T follicular helper cell (primary cell): ENCODE measurements around the gene USP34.
"Not testable (repeated sequence)": the region's sequence is repeated elsewhere in the genome, so short reads cannot be mapped to it uniquely, and the experiment has no call there.

Source experiments
- DNase-seq: peaks from one replicate; pipeline ENCODE4 v3.0.0-alpha.2; 2020; ENCODE audit warnings: low read depth

Gene USP34

DNA sequence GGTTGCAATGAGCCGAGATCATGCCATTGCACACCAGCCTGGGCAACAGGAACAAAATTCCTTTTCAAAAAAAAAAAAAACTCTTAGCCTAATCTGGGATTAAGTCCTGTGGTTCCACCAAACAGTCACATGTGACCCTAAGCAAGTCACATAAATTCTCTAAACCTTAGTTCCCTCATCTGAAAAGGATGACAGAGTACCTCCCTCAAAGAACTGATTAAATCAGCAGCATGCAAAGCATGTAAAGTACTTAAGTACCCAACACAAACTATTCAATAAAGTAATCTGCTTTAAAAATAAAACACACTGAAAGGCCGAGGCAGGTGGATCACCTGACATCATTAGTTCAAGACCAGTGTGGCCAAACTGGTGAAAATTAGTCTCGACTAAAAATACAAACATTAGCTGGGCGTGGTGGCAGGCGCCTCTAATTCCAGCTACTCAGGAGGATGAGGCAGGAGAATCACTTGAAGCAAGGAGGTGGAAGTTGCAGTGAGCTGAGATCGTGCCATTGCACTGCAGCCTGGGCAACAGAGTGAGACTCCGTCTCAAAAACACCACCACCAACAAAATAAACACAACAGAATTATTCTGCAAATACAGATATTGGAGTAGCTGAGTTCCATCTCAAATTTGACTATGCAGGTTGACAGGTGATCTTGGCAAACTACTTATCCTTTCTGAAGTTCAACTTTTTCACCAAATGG, 7.0 kb downstream of the USP34 start:
- DNase-seq, result no peak

DNA sequence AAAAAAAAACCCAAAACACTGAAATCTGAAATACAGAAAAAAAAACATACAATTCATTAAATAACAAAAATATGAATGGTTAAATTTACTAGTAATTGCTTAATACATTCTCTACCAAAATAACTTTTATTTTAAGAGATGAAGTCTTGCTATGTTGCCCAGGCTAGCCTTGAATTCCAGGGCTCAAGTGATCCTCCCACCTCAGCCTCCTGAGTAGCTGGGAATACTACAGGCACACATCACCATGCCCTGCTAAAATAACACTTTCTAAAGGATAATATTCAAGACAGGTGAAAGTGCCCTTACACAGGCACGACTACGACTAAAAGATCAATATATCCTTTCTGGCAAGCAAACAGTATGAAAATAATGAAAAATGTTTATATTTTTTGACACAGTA, 9.5 kb downstream of the USP34 start:
- no peak for DNase-seq

DNA sequence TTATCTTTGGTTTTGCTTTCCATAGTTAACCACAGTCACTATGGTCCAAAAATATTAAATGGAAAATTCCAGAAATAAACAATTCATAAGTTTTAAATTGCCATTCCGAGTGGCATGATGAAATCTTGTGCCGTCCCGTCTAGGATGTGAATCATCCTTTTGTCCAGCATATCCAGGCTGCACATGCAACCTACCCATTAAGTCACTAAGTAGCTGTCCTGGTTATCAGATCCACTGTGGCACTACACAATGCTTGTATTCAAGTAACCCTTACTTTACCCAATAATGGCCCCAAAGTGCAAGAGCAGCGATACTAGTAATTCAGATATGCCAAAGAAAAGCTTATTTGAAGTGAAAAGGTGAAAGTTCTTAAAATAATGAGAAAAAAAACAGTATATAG, 10.7 kb downstream of the USP34 start:
- DNase-seq, result no peak

DNA sequence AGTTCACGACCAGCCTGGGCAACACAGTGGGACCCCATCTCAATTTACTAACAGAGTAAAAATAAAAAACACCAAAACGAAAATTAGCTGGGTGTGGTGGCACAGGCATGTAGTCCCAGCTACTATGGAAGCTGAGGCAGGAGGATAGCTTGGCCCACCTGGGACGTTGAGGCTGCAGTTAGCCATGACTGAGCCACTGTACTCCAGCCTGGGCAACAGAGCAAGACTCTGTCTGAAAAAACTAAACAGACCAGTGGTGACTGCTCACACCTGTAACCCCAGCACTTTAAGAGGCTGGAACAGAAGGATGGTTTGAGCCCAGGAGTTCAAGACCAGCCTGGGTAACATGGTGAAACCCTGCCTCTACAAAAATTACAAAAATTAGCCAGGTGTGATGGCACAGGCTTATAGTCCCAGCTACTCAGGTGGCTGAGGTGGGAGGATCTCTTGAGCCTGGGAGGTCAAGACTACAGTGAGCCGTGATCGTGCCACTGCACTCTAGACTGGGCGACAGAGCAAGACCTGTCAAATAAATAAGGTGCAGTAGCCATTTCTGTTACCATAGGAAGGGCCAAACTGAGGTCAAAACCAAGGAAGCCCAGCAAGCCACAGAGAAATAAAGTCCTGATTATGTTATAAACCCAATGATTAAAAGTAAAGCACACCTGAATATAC, 14.0 kb downstream of the USP34 start:
- DNase-seq, result no peak

DNA sequence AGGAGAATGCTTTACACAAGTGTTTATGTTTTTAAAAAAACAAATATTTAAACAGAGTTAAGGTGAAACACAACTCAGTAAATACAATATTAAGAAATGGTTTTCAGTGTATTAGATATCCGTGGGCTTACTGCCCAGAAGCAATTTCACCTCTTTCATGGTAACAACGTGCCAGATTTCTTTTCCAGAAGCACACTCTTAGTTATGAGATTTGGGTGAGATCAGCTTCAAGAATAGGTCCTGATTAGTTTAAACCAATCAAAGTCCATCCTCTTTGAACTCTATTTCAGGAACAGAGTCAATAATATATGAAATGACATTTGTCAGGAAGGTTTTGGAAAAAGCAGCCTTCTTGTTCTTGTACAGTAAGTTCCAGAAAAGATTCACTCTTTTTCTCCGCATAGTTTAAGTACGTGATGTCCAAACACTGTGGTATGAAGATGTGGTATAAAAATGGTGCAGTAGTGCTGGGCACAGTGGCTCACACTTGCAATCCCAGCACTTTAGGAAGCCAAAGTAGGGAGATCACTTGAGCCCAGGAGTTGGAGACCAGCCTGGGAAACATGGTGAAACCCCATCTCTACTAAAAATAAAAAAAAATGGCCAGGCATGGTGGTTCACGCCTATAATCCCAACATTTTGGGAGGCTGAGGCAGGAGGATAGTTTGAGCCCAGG, 14.7 kb downstream of the USP34 start:
- no peak for DNase-seq

DNA sequence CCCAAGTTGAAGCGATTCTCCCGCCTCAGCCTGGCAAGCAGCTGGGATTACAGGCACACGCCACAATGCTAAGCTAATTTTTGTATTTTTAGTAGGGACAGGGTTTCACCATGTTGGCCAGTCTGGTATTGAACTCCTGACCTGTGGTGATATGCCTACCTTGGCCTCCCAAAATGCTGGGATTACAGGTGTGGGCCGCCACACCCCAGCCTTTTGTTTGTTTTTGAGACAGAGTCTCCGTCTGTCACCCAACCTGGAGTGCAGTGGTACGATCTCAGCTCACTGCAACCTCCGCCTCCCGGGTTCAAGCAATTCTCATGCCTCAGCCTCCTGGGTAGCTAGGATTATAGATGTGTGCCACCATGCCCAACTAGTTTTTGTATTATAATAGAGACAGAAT, 15.9 kb downstream of the USP34 start:
- DNase-seq, result not testable (repeated sequence)

DNA sequence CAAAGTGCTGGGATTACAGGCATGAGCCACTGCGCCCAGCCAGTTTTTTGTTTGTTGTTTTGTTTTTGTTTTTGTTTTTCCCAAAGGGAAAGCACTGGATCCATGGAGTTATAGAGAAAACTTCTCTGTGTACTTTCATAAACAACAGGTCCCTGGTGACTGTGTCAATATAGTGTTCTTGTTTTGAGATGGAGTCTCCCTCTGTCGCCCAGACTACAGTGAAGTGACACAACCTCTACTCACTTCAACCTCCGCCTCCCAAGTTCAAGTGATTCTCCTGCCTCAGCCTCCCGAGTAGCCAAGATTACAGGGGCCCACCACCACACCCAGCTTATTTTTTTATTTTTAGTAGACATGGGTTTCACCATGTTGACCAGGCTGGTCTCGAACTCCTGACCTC, 16.5 kb downstream of the USP34 start:
- no peak for DNase-seq

DNA sequence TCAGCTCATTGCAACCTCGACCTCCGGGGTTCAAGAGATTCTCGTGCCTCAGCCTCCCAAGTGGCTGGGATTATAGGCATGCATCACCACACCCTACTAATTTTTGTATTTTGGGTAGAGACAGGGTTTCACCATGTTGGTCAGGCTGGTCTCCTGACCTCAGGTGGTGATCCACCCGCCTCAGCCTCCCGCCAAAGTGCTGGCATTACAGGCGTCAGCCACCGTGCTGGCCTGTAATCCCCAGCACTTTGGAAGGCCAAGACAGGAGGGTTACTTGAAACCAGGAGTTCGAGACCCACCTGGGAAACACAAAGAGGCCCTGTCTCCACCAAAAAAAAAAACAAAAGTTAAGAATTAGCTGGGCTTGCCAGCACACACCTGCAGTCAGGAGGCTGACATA, 18.5 kb downstream of the USP34 start:
- DNase-seq, result no peak

DNA sequence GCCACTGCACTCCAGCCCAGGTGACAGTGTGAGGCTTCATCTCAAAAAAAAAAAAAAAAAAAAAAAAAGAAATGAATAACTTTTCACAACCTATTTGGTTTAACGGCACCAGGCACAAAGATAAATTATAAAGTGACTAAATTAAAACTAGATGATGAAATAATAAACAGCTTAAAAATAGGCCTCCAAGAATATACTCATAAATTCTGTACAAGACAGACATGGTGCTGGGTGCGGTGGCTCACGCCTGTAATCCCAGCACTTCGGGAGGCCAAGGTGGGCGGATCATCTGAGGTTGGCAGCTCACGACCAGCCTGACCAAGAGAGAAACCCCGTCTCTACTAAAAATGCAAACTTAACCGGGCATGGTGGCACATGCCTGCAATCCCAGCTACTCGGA, 19.7 kb downstream of the USP34 start:
- DNase-seq, result no peak

DNA sequence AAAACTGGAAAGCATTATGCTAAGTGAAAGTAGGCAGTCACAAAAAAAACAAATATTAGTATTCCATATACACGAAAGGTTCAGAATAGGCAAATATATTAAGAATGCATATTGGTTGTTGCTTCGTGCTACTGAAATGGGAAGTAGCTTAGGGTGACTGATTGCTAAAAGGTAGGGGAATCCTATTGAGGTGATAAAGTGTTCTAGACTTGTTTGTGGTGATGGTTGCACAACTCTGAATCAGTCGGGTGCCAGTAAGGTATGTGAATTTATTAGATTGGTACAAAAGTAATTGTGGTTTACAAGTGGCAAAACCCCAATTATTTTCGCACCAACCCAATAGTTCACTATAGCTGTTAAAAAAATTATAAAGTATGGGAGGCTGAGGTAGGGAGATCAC, 20.7 kb downstream of the USP34 start:
- DNase-seq, result no peak

DNA sequence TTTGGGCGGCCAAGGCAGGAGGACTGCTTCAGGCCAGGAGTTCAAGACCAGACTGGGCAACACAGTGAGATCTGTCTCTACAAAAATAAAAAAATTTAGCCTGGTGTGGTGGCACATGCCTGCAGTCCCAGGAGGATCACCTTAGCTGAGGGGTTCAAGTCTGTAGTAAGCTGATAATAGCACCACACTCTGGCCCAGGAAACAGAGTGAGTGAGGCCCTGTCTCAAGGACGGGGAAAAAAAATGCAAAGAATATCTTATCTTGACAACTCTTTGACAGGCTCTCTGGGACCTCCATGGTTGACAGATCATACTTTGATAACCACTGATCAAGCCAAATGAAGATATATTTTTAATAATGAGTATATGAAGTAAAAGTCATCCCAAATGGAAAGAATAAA, 22.7 kb downstream of the USP34 start:
- DNase-seq, result no peak

DNA sequence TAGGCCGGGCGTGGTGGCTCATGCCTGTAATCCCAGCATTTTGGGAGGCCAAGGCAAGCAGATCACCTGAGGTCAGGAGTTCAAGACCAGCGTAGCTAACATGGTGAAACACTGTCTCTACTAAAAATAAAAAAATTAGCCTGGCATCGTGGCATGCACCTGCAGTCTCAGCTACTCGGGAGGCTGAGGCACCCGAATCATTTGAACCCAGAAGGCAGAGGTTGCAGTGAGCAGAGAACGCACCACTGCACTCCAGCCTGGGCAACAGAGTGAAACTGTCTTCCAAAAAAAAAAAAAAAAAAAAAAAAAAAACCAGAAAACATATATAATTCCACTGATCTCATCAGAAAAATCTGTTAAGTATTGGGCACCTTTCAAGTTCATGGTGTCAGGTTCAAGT, 23.9 kb downstream of the USP34 start:
- DNase-seq, result not testable (repeated sequence)

DNA sequence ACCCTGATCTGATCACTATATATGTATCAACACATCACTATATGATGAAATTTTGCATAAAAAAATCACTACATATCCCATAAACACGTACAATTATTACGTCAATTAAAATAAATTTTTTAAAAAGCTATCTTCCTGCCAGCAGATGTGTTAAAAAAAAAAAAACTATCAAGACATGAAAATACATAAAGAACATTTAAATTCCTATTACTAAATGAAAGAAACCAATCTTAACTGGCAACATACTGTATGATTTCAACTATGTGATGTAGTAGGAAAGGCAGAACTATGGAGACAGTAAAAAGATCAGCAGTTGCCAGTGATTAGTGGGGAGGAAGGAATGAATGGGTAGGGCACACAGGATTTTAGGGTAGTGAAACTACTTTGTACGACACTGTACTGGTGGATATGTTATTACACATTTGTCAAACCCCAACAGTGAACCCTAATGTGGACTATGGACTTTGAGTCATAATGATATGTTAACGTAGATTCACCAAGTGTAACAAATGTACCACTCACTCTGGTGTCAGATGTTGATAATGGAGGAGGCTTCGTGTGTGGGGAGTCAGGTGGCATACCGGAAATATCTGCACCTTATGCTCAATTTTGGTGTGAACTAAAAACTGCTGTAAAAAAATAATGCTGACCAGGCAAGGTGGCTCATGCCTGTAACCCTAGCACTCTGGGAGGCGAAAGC, 27.4 kb downstream of the USP34 start:
- DNase-seq, result no peak

DNA sequence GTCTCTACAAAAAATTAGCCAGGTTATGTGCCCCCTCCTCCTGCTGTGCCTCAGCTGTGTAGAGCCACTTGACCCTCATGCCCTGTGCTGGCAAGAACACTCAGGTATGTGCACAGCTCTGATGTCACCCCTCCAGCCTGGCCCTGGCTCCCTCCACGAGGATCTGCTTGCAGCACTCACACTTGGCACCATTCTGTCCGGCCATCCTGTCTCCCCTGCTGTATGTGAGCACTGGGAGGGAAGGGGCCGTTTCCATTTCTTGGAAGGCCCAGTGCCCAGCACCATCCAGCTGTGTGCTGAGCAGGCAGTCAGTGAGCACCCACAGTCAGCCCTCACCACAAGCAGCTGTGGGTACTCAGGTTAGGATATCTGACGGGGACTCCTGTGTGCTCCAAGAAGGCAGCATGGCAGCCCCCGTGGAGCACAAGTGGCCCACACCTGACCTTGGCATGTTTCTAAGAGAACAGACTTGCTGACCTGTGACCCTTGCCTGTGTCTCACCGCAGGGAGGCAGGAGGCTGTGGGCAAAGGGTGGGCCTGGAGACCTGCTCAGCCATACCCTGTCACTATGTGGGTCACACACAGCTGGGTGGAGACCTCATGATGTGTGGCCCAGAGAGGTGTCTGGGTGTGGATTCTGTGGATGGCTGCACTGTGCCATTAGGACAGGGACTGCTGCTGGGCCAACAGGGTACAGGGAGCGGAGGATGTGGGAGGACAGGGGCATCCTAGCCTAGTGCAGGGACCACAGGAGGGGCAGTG, 31.5 kb downstream of the USP34 start:
- no peak for DNase-seq

DNA sequence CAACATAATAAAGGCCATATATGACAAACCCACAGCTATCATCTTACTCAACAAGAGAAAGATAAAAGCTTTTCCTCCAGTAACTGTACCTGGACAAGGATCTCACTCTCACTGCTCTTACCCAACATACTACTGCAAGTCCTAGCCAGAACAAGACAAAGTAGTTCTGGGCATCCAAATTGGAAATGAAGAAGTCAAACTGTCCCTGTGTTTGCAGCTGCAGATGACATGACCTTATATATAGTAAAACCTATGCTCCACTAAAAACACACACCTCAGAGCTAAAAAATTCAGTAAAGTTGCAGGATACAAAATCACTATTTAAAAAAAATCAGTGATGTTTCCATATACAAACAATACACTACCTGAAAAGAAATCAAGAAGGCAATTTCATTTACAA, 32.2 kb downstream of the USP34 start:
- DNase-seq, result no peak

DNA sequence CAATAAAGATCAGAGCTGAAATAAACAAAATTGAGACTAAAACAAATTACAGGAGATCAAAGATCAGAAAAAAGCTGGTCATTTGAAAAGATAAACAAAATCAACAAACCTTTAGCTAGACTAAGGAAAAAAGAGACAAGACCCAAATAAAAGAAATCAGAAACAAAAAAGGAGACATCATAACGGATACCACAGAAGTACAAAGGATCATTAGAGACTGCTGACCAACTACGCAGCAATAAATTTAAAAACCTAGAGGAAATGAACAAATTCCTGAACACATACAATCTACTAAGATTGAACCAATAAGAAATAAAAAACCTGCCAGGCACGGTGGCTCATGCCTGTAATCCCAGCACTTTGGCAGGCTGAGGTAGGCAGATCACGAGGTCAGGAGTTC, 33.7 kb downstream of the USP34 start:
- DNase-seq, result no peak

DNA sequence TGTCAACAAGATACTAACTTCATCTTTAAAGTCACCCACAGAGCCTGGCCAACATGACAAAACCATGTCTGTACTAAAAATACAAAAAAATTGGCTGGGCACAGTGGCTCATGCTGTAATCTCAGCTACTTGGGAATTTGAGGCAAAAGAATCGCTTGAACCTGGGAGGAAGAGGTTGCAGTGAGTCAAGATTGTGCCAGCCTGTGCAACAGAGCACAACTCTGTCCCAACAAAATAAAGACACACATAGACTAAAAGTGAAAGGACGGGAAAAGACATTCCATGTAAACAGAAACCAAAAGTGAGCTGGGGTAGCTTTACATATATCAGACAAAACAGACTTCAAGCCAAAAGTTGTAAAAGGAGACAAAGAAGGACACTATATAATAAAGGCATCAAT, 34.8 kb downstream of the USP34 start:
- DNase-seq, result no peak

DNA sequence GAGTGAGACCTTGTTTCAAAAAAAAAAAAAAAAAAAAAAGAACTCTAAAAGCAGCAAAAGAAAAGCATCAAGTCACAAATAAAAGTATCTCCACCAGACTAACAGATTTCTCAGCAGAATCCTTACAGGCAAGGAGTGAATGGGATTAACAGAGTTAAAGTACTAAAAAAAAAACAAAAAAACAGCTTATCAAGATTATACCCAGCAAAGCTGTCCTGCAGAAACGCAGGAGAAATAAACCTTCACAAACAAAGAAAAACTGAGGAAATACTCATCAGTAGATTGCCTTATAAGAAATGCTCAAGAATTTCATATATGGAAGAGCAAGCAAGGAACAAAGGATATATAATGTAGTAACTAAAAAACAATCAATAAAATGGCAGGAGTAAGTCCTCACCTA, 35.6 kb downstream of the USP34 start:
- DNase-seq, result no peak

DNA sequence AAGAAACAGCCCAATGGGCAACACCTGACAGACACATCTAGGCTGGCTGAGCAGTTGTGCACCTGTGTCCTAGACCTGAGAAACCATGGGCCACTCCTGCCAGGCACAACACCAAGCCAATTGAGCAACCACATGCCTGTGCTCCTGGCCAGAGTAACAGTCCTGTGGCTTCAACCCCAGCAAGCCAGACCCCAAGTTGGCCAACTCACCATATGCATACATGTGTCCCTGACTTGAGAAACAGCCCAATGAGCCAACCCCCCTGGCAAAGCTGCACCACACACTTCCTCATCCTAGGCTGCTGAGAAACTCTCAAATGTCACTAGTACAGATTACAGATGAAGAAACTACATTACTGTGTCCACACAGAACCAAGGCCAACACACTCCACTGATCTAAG, 36.6 kb downstream of the USP34 start:
- DNase-seq, result no peak

DNA sequence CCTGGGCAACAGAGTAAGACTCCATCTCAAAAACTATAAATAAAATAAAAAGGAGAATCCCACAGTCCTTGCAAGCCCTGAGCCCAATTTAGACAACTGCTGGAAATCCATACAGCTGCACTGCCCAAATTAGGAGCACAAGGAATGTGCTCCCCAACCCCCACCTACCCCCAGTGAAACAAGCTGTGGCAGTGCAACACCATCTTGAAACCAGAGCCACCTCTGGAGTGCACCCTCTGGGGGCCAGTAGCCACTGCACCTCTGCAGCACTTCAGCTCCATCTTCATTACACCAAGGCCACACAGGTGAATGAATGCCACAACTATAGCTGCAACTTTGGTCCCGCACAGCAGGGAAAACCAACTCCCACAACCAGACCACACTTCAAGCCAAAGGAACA, 37.3 kb downstream of the USP34 start:
- no peak for DNase-seq

DNA sequence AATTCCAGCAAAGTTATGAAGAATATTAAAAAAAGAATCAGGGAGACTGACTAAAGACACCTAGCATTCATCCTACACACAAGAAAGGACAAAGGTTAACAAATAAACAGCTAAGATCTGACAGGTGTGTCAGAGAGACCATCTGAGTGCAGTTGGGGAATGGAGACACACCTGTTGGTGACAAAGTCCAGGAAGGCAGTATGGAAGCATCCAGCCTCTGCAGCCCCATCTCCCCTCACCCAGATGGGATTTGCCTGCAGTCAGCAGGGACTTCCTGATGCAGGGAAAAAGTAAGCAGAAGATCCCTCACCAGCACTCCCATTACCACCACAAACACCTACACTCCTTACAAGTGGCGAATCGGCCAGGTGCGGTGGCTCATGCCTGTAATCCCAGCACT, 37.9 kb downstream of the USP34 start:
- no peak for DNase-seq

DNA sequence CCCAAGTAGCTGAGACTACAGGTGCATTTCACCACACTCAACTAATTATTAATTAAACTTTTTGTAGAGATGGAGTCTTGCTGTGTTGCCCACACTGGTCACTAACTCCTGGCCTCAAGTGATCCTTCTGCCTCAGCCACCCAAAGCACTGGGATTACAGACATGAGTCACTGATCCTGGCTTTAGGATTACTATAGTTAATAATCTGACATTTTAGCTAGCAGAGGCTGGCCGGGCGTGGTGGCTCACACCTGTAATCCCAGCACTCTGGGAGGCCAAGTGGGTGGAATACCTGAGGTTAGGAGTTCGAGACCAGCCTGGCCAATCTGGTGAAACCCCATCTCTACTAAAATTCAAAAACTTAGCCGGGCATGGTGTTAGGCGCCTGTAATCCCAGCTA, 39.5 kb downstream of the USP34 start:
- DNase-seq, result no peak
